Peyer's patch (tissue), 4 donors: Measurements from ENCODE around the gene CALN1.
"Not testable (repeated sequence)": the region's sequence is repeated elsewhere in the genome, so short reads cannot be mapped to it uniquely, and the experiment has no call there.

Source experiments
- POLR2A ChIP-seq, 2 donors: fragments of 450-650 bp; IDR thresholded peaks; one replicate each; pipeline ENCODE4 v1.5.1; 2017; ENCODE audit warnings: antibody characterized with exemption in 2 of 2, mild to moderate bottlenecking in 2 of 2, moderate library complexity in 2 of 2
- TF ChIP-seq, protein P1 (sequence below), 6 experiments: fragments of 450-650 bp in 4 of 6; fragments of 200-600 bp in 2 of 6; sonication (generic) in 1 of 6; IDR thresholded peaks; one replicate each; pipeline ENCODE4 v1.5.1; 2017 to 2019; ENCODE audit warnings: antibody characterized with exemption in 6 of 6, mild to moderate bottlenecking in 3 of 6, moderate library complexity in 1 of 6

DNA sequence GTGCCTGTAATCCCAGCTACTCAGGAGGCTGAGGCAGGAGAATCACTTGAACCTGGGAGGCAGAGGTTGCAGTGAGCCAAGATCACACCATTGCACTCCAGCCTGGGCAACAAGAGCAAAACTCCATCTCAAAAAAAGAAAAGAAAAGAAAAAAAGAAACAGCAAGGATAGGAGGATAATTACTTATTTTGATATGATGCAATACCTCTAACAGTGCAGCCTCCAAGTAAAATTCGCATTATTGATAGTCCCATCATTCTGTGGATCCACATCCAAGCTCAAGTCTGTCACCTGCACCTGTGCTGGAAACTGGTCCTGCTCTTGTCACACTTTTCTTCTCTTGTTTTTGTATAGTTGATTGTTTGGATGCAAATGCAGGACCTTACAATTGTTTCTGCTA is 346.4 kb downstream of the CALN1 start:
- TF ChIP-seq, protein P1, sequence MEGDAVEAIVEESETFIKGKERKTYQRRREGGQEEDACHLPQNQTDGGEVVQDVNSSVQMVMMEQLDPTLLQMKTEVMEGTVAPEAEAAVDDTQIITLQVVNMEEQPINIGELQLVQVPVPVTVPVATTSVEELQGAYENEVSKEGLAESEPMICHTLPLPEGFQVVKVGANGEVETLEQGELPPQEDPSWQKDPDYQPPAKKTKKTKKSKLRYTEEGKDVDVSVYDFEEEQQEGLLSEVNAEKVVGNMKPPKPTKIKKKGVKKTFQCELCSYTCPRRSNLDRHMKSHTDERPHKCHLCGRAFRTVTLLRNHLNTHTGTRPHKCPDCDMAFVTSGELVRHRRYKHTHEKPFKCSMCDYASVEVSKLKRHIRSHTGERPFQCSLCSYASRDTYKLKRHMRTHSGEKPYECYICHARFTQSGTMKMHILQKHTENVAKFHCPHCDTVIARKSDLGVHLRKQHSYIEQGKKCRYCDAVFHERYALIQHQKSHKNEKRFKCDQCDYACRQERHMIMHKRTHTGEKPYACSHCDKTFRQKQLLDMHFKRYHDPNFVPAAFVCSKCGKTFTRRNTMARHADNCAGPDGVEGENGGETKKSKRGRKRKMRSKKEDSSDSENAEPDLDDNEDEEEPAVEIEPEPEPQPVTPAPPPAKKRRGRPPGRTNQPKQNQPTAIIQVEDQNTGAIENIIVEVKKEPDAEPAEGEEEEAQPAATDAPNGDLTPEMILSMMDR (IDR thresholded peaks at IDR 0.05), result not testable (repeated sequence)
- not testable (repeated sequence) for TF ChIP-seq POLR2A (IDR thresholded peaks at IDR 0.05)
